K562 (cell line): ENCODE results near the gene OR51V1. TPM values are rescaled to one million over a fixed set of nuclear protein-coding genes. Genes with fewer than 3 reads are reported as not detected.
A peak's percentile ranks its signal among the peaks of the same experiment; 100 is the strongest.

ENCODE experiments used
- CBX8 ChIP-seq: fragments of 200-600 bp; sonication (generic); IDR thresholded peaks from 2 replicates; pipeline ENCODE4 v1.6.1; 2012; ENCODE audit warnings: borderline replicate concordance, mixed run types, low read depth, mild to moderate bottlenecking, moderate library complexity, mixed read lengths, low read length, control low read depth, inconsistent platforms; ENCODE audit not compliant: poor library complexity, severe bottlenecking; ENCODE audit errors: extremely low read depth
- FOXK1 ChIP-seq: sonication (generic); formaldehyde crosslinking; IDR thresholded peaks from 2 replicates; pipeline ENCODE4 v1.8.0; 2022; ENCODE audit warnings: missing genetic modification reagents, mild to moderate bottlenecking, borderline replicate concordance
- MEF2D ChIP-seq: conservative IDR thresholded peaks from 2 replicates; pipeline ENCODE4 v1.6.1; 2016; ENCODE audit warnings: low read depth, missing genetic modification characterization, missing compliant biosample characterization
- MYNN ChIP-seq, 2 experiments: sonication (generic); formaldehyde crosslinking in 1 of 2; IDR thresholded peaks; 2 replicates each; pipeline versions ENCODE4 v1.5.0 to v1.6.1; 2016 to 2020; ENCODE audit warnings: antibody characterized with exemption in 1 of 2, missing genetic modification reagents in 1 of 2
- NFATC3 ChIP-seq: fragments of 450-650 bp; IDR thresholded peaks from 2 replicates; pipeline ENCODE4 v1.6.1; 2017; ENCODE audit warnings: mild to moderate bottlenecking
- NR3C1 ChIP-seq: sonication (generic); formaldehyde crosslinking; IDR thresholded peaks from 2 replicates; pipeline ENCODE4 v1.8.1; 2022; ENCODE audit warnings: missing genetic modification reagents
- OTX1 ChIP-seq: fragments of 450-650 bp; formaldehyde crosslinking; IDR thresholded peaks from 2 replicates; pipeline ENCODE4 v1.4.0; 2022; ENCODE audit warnings: mild to moderate bottlenecking
- PURB ChIP-seq: sonication (generic); formaldehyde crosslinking; IDR thresholded peaks from 2 replicates; pipeline ENCODE4 v1.9.0; 2021; ENCODE audit warnings: low read depth, mild to moderate bottlenecking, missing genetic modification reagents
- RUNX1 ChIP-seq: sonication (generic); IDR thresholded peaks from 2 replicates; pipeline ENCODE4 v1.6.1; 2016; ENCODE audit warnings: antibody characterized with exemption, low read depth
- TAF7 ChIP-seq: fragments of 450-650 bp; IDR thresholded peaks from 2 replicates; pipeline ENCODE4 v1.6.1; 2016; ENCODE audit warnings: missing genetic modification characterization, missing compliant biosample characterization
- TAL1 ChIP-seq: fragments of 450-650 bp; IDR thresholded peaks from 2 replicates; pipeline ENCODE4 v1.6.1; 2016; ENCODE audit warnings: mild to moderate bottlenecking
- ZNF165 ChIP-seq: fragments of 250-450 bp; sonication (Bioruptor Pico); IDR thresholded peaks from 2 replicates; pipeline ENCODE4 v1.4.0; 2020; ENCODE audit warnings: borderline replicate concordance
- ZNF212 ChIP-seq: fragments of 450-650 bp; formaldehyde crosslinking; IDR thresholded peaks from 2 replicates; pipeline ENCODE4 v1.4.0; 2020; ENCODE audit warnings: mild to moderate bottlenecking
- ZNF24 ChIP-seq: fragments of 450-650 bp; IDR thresholded peaks from 2 replicates; pipeline ENCODE4 v1.6.1; 2016
- ZNF766 ChIP-seq: fragments of 200-800 bp; sonication (Bioruptor generic); conservative IDR thresholded peaks from 2 replicates; pipeline ENCODE4 v1.6.1; 2016; ENCODE audit warnings: missing genetic modification characterization, missing compliant biosample characterization
- polyA plus RNA-seq, 8 experiments: library from polyadenylated mRNA; depleted of rRNA in 4 of 8; stranded (reverse) in 5 of 8; unstranded in 3 of 8; fragments of >200 nt; fragmentation: Nextera tagmentation in 2 of 8; fragmentation: Illumina TruSeq in 1 of 8; extraction: Ambion mirVana in 2 of 8; extraction: Trizol in 1 of 8; gene quantifications; 2 replicates each; pipeline versions ENCODE4 v1.2.1 to v1.2.3, GENCODE V29; 2011 to 2014; ENCODE audit warnings: inconsistent platforms in 1 of 8, missing spikeins in 1 of 8
- total RNA-seq, 7 experiments: library from RNA; depleted of rRNA in 6 of 7; stranded (reverse); fragments of >200 nt in 6 of 7; fragmentation: Illumina TruSeq in 2 of 7; extraction: Trizol in 2 of 7; gene quantifications; 2 replicates each; pipeline versions ENCODE4 v1.2.1 to v1.2.3, GENCODE V29; 2011 to 2021; ENCODE audit warnings: low replicate concordance in 1 of 7
- TF ChIP-seq, protein P1 (sequence below): IDR thresholded peaks from 2 replicates; pipeline ENCODE4 v1.6.1; 2011; ENCODE audit warnings: borderline replicate concordance, low read depth, mild to moderate bottlenecking, moderate library complexity, low read length; ENCODE audit not compliant: insufficient read depth, poor library complexity, severe bottlenecking
- TF ChIP-seq, protein P2 (sequence below), 2 experiments: IDR thresholded peaks; 2 replicates each; pipeline ENCODE4 v1.6.1; 2012; ENCODE audit warnings: improper control_type of control experiment in 2 of 2, low read depth in 2 of 2, low read length in 2 of 2, borderline replicate concordance in 1 of 2
- TF ChIP-seq, protein P3 (sequence below): IDR thresholded peaks from 2 replicates; pipeline ENCODE4 v1.6.1; 2014; ENCODE audit warnings: antibody characterized with exemption
- TF ChIP-seq, protein P4 (sequence below), 3 experiments: IDR thresholded peaks in 2 of 3; conservative IDR thresholded peaks in 1 of 3; 2 replicates each; pipeline ENCODE4 v1.5.1; 2011 to 2012; ENCODE audit warnings: low read length in 3 of 3, mild to moderate bottlenecking in 3 of 3, control low read depth in 2 of 3, improper control_type of control experiment in 1 of 3, inconsistent platforms in 1 of 3, low read depth in 1 of 3, mixed read lengths in 1 of 3, moderate library complexity in 1 of 3; ENCODE audit not compliant: insufficient read depth in 2 of 3
- TF ChIP-seq, protein P5 (sequence below): sonication (generic); IDR thresholded peaks from 2 replicates; pipeline ENCODE4 v1.6.1; 2016

The OR51V1 gene
- total and polyA plus RNA-seq, 9 of the 15 experiments (the other 6 are each of a cell fraction or from before 2014, with no cell fraction given), result not detected

DNA sequence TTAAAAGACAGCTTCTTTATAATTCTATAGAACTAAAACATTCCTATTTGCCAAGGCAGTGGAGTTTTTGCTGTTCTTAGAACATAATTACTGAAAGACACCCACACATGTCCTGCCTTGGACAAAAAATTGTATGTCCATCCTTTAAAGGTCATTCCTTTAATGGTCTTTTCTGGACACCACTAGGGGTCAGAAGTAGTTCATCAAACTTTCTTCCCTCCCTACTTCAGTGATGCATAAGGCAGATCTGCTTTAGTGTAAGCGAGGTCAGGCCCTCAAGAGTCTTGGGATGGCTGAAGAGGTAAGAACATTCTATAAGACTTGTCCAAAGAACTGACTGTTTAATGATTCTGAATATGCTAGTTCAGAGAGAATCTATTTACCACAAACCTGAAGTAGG is 4.3 kb upstream of the OR51V1 start (continued):
- TF ChIP-seq, protein P1, sequence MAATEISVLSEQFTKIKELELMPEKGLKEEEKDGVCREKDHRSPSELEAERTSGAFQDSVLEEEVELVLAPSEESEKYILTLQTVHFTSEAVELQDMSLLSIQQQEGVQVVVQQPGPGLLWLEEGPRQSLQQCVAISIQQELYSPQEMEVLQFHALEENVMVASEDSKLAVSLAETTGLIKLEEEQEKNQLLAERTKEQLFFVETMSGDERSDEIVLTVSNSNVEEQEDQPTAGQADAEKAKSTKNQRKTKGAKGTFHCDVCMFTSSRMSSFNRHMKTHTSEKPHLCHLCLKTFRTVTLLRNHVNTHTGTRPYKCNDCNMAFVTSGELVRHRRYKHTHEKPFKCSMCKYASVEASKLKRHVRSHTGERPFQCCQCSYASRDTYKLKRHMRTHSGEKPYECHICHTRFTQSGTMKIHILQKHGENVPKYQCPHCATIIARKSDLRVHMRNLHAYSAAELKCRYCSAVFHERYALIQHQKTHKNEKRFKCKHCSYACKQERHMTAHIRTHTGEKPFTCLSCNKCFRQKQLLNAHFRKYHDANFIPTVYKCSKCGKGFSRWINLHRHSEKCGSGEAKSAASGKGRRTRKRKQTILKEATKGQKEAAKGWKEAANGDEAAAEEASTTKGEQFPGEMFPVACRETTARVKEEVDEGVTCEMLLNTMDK, result no peak
- TF ChIP-seq PURB (CRISPR knock-in tag) (no peak), ZNF766 (CRISPR knock-in tag) (no peak), TAL1 (peak; percentile 12; the same call in 1 of the 2 replicates), NFATC3 (peak; percentile 42; the same call in 1 of the 2 replicates), FOXK1 (CRISPR knock-in tag) (no peak), RUNX1 (no peak), TAF7 (tag) (no peak), ZNF24 (peak; percentile 16; the same call in 1 of the 2 replicates), MYNN (IDR thresholded peaks at IDR 0.05) (no peak), MYNN (CRISPR knock-in tag; IDR thresholded peaks at IDR 0.05) (no peak), MEF2D (tag) (no peak), NR3C1 (CRISPR knock-in tag) (no peak), CBX8 (no peak), ZNF212 (CRISPR knock-in tag) (no peak), ZNF165 (CRISPR knock-in tag) (no peak), OTX1 (CRISPR knock-in tag) (no peak)
- TF ChIP-seq, protein P2, sequence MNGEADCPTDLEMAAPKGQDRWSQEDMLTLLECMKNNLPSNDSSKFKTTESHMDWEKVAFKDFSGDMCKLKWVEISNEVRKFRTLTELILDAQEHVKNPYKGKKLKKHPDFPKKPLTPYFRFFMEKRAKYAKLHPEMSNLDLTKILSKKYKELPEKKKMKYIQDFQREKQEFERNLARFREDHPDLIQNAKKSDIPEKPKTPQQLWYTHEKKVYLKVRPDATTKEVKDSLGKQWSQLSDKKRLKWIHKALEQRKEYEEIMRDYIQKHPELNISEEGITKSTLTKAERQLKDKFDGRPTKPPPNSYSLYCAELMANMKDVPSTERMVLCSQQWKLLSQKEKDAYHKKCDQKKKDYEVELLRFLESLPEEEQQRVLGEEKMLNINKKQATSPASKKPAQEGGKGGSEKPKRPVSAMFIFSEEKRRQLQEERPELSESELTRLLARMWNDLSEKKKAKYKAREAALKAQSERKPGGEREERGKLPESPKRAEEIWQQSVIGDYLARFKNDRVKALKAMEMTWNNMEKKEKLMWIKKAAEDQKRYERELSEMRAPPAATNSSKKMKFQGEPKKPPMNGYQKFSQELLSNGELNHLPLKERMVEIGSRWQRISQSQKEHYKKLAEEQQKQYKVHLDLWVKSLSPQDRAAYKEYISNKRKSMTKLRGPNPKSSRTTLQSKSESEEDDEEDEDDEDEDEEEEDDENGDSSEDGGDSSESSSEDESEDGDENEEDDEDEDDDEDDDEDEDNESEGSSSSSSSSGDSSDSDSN (IDR thresholded peaks at IDR 0.05; ENCODE audit: borderline replicate concordance in 1 of 2, low read depth in 2 of 2, low read length in 2 of 2), result peak in 1 of 2 experiments; percentile 41; a peak in 1 of 4 replicates
- TF ChIP-seq, protein P3, sequence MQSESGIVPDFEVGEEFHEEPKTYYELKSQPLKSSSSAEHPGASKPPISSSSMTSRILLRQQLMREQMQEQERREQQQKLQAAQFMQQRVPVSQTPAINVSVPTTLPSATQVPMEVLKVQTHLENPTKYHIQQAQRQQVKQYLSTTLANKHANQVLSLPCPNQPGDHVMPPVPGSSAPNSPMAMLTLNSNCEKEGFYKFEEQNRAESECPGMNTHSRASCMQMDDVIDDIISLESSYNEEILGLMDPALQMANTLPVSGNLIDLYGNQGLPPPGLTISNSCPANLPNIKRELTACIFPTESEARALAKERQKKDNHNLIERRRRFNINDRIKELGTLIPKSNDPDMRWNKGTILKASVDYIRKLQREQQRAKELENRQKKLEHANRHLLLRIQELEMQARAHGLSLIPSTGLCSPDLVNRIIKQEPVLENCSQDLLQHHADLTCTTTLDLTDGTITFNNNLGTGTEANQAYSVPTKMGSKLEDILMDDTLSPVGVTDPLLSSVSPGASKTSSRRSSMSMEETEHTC, result 0 out of 2 replicates have a peak, but pooled peaks have one; percentile 36
- TF ChIP-seq, protein P4, sequence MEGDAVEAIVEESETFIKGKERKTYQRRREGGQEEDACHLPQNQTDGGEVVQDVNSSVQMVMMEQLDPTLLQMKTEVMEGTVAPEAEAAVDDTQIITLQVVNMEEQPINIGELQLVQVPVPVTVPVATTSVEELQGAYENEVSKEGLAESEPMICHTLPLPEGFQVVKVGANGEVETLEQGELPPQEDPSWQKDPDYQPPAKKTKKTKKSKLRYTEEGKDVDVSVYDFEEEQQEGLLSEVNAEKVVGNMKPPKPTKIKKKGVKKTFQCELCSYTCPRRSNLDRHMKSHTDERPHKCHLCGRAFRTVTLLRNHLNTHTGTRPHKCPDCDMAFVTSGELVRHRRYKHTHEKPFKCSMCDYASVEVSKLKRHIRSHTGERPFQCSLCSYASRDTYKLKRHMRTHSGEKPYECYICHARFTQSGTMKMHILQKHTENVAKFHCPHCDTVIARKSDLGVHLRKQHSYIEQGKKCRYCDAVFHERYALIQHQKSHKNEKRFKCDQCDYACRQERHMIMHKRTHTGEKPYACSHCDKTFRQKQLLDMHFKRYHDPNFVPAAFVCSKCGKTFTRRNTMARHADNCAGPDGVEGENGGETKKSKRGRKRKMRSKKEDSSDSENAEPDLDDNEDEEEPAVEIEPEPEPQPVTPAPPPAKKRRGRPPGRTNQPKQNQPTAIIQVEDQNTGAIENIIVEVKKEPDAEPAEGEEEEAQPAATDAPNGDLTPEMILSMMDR (IDR thresholded peaks at IDR 0.05 in 2 of 3, conservative IDR thresholded peaks at IDR 0.05 in 1 of 3; ENCODE audit: insufficient read depth in 2 of 3, low read depth in 1 of 3, low read length in 3 of 3), result peak; percentile 78 to 89 (median 79)
- TF ChIP-seq, protein P5, sequence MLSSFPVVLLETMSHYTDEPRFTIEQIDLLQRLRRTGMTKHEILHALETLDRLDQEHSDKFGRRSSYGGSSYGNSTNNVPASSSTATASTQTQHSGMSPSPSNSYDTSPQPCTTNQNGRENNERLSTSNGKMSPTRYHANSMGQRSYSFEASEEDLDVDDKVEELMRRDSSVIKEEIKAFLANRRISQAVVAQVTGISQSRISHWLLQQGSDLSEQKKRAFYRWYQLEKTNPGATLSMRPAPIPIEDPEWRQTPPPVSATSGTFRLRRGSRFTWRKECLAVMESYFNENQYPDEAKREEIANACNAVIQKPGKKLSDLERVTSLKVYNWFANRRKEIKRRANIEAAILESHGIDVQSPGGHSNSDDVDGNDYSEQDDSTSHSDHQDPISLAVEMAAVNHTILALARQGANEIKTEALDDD, result peak; percentile 50; the same call in 1 of the 2 replicates
